HEK293 (cell line): ENCODE data around the gene TRNAU1AP.
"Not testable (repeated sequence)": the region's sequence is repeated elsewhere in the genome, so short reads cannot be mapped to it uniquely, and the experiment has no call there.

Experiments used
- CTCF ChIA-PET: fragments of 350-600 bp; formaldehyde crosslinking; extraction: SDS; loops from one replicate; lab custom pipeline; 2021; ENCODE audit warnings: antibody characterized with exemption; lab: Yijun Ruan, JAX
- POLR2A ChIA-PET: fragments of 300-600 bp; formaldehyde crosslinking; extraction: SDS; loops from one replicate; lab custom pipeline; 2020; ENCODE audit warnings: antibody characterized with exemption, inconsistent platforms; lab: Yijun Ruan, JAX
- H3K27ac ChIP-seq: fragments of 200-500 bp; sonication (Bioruptor generic); 2 replicates; pipeline ENCODE4 v1.5.1; 2014; ENCODE audit warnings: low read depth, low read length, control low read depth, inconsistent platforms; ENCODE audit errors: extremely low read depth
- H3K36me3 ChIP-seq, 2 experiments: fragments of 200-500 bp in 1 of 2; sonication (Bioruptor generic) in 1 of 2; 1 replicate in 1 of 2; 2 replicates in 1 of 2; pipeline ENCODE4 v1.5.1; 2014 to 2017; ENCODE audit warnings: inconsistent platforms in 2 of 2, low read length in 2 of 2; ENCODE audit not compliant: control insufficient read depth in 2 of 2, insufficient read depth in 1 of 2
- H3K4me1 ChIP-seq: fragments of 200-500 bp; sonication (Bioruptor generic); 2 replicates; pipeline ENCODE4 v1.5.1; 2014; ENCODE audit warnings: mild to moderate bottlenecking, low read length, inconsistent platforms; ENCODE audit not compliant: control insufficient read depth, insufficient read depth
- H3K4me3 ChIP-seq: 2 replicates; pipeline ENCODE4 v1.5.1; 2011; ENCODE audit warnings: low read depth, mild to moderate bottlenecking, control low read depth, low read length, moderate library complexity
- H3K9me3 ChIP-seq: fragments of 200-500 bp; sonication (Bioruptor generic); 2 replicates; pipeline ENCODE4 v1.5.1; 2014; ENCODE audit warnings: low read depth, low read length, inconsistent platforms; ENCODE audit not compliant: control insufficient read depth, insufficient read depth
- BCL11B ChIP-seq: fragments of 450-650 bp; formaldehyde crosslinking; IDR thresholded peaks from 2 replicates; pipeline ENCODE4 v1.5.1; 2016; ENCODE audit warnings: low read depth, missing biosample characterization, missing genetic modification characterization
- HOXD13 ChIP-seq: sonication (generic); formaldehyde crosslinking; IDR thresholded peaks from 2 replicates; pipeline ENCODE4 v1.8.0; 2022; ENCODE audit warnings: missing genetic modification reagents, borderline replicate concordance
- KLF10 ChIP-seq: fragments of 450-650 bp; IDR thresholded peaks from 2 replicates; pipeline ENCODE4 v1.5.1; 2018; ENCODE audit warnings: missing biosample characterization, mild to moderate bottlenecking, missing genetic modification characterization
- KLF16 ChIP-seq: fragments of 450-650 bp; formaldehyde crosslinking; IDR thresholded peaks from 2 replicates; pipeline ENCODE4 v1.5.1; 2017; ENCODE audit warnings: missing biosample characterization, missing genetic modification characterization
- KLF8 ChIP-seq: fragments of 450-650 bp; formaldehyde crosslinking; IDR thresholded peaks from 2 replicates; pipeline ENCODE4 v1.5.1; 2016; ENCODE audit warnings: missing biosample characterization, missing genetic modification characterization
- ZBTB48 ChIP-seq: fragments of 450-650 bp; formaldehyde crosslinking; IDR thresholded peaks from 2 replicates; pipeline ENCODE4 v1.5.1; 2016; ENCODE audit warnings: missing biosample characterization, missing genetic modification characterization
- ZFP37 ChIP-seq: fragments of 450-650 bp; formaldehyde crosslinking; IDR thresholded peaks from 2 replicates; pipeline ENCODE4 v1.5.1; 2016; ENCODE audit warnings: missing biosample characterization, missing genetic modification characterization
- ZFP41 ChIP-seq: fragments of 450-650 bp; formaldehyde crosslinking; IDR thresholded peaks from 2 replicates; pipeline ENCODE4 v1.5.1; 2016; ENCODE audit warnings: missing biosample characterization, missing genetic modification characterization, borderline replicate concordance
- ZNF302 ChIP-seq: fragments of 450-650 bp; formaldehyde crosslinking; IDR thresholded peaks from 2 replicates; pipeline ENCODE4 v1.5.1; 2016; ENCODE audit warnings: missing biosample characterization, missing genetic modification characterization, low read depth
- ZNF600 ChIP-seq: fragments of 450-650 bp; formaldehyde crosslinking; IDR thresholded peaks from 2 replicates; pipeline ENCODE4 v1.5.1; 2016; ENCODE audit warnings: missing biosample characterization, missing genetic modification characterization
- ZNF629 ChIP-seq: fragments of 450-650 bp; formaldehyde crosslinking; IDR thresholded peaks from 2 replicates; pipeline ENCODE4 v1.5.1; 2017; ENCODE audit warnings: missing biosample characterization, missing genetic modification characterization
- ZNF791 ChIP-seq: fragments of 450-650 bp; formaldehyde crosslinking; IDR thresholded peaks from 2 replicates; pipeline ENCODE4 v1.5.1; 2016; ENCODE audit warnings: missing biosample characterization, missing genetic modification characterization
- ZSCAN16 ChIP-seq: fragments of 450-650 bp; formaldehyde crosslinking; IDR thresholded peaks from 2 replicates; pipeline ENCODE4 v1.5.1; 2016; ENCODE audit warnings: missing biosample characterization, missing genetic modification characterization
- TF ChIP-seq, protein P1 (sequence below): fragments of 450-650 bp; formaldehyde crosslinking; IDR thresholded peaks from 2 replicates; pipeline ENCODE4 v1.5.1; 2016; ENCODE audit warnings: missing biosample characterization, missing genetic modification characterization
- TF ChIP-seq, protein P2 (sequence below): fragments of 450-650 bp; formaldehyde crosslinking; IDR thresholded peaks from 2 replicates; pipeline ENCODE4 v1.5.1; 2016; ENCODE audit warnings: missing biosample characterization, missing genetic modification characterization, borderline replicate concordance
- TF ChIP-seq, protein P3 (sequence below): fragments of 450-650 bp; formaldehyde crosslinking; IDR thresholded peaks from 2 replicates; pipeline ENCODE4 v1.5.1; 2016; ENCODE audit warnings: missing biosample characterization, missing genetic modification characterization

The TRNAU1AP gene

DNA sequence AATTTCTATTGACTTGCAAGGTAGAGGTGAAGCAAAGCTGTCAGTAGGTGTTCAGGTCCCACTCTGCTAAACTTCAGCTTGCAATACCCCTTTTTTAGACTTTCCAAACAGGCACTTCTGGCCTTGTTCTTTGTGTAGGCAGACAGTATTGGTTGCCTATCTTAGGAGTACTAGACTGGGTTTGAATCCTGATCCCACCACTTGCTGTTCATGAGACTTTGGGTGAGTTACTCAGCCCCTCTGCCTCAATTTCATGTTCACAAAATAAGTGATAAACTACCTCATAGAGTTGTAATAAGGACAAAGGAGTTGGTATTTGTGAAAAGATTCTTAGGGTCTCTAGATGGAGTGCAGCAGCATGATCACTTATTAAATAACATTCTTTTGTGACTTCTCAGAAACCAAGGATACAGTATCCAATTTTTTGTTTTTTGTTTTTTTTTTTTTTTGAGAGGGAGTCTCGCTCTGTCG is 41.9 kb upstream of the TRNAU1AP start (continued):
- TF ChIP-seq ZNF791 (tag by site-specific recombination), result no peak
- TF ChIP-seq, protein P1, sequence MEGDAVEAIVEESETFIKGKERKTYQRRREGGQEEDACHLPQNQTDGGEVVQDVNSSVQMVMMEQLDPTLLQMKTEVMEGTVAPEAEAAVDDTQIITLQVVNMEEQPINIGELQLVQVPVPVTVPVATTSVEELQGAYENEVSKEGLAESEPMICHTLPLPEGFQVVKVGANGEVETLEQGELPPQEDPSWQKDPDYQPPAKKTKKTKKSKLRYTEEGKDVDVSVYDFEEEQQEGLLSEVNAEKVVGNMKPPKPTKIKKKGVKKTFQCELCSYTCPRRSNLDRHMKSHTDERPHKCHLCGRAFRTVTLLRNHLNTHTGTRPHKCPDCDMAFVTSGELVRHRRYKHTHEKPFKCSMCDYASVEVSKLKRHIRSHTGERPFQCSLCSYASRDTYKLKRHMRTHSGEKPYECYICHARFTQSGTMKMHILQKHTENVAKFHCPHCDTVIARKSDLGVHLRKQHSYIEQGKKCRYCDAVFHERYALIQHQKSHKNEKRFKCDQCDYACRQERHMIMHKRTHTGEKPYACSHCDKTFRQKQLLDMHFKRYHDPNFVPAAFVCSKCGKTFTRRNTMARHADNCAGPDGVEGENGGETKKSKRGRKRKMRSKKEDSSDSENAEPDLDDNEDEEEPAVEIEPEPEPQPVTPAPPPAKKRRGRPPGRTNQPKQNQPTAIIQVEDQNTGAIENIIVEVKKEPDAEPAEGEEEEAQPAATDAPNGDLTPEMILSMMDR (tag by site-specific recombination), result no peak

DNA sequence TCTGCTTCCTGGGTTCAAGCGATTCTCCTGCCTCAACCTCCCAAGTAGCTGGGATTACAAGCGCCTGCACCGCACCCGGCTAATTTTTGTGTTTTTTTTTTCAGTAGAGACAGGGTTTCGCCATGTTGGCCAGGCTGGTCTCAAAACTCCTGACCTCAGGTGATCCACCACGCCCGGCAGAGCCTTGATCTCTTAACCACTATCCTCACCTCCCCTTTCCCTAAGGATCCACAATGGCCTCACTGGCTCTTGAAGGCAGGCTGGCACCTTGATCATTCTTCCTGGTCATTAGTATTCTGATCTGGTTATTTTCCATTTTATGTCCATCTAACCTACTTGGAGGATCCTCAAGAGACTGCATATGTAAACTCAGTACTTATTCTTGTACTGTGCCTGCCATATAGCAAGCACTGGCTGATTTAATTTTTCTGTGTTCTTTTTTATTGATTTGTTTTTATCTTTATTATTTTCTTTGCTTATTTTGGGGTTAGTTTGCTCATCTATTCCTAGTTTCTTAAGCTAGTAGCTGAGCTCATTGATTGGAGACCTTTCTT is 40.8 kb upstream of the TRNAU1AP start:
- POLR2A ChIA-PET, result interaction anchor here (0.7 to 3.4 kb wide), 4 partner anchors 10 to 746 kb away, joined by 3 to 32 read pairs (median 4); no protein-coding TSS in a partner anchor
- H3K4me1 ChIP-seq, result no peaks in the 10 kb centered on the region; the same call in 1 of the 2 replicates
- TF ChIP-seq ZNF629 (tag by site-specific recombination) (no peak), ZNF302 (tag by site-specific recombination) (no peak), KLF16 (tag by site-specific recombination) (no peak), ZBTB48 (tag by site-specific recombination) (no peak), ZFP41 (tag by site-specific recombination) (no peak), ZNF600 (tag by site-specific recombination) (no peak), ZSCAN16 (tag by site-specific recombination) (no peak), KLF8 (tag by site-specific recombination) (no peak)
- TF ChIP-seq, all 188 proteins: peak for 0
- Histone ChIP-seq H3K27ac (no peak overlapping the region), H3K36me3 (peaks cover 15 to 73% of the 10 kb centered on the region in 2 experiments; a peak in 2 of 3 replicates), H3K9me3 (no peaks in the 10 kb centered on the region), H3K4me3 (no peak overlapping the region)
- CTCF ChIA-PET, result no interaction called here

DNA sequence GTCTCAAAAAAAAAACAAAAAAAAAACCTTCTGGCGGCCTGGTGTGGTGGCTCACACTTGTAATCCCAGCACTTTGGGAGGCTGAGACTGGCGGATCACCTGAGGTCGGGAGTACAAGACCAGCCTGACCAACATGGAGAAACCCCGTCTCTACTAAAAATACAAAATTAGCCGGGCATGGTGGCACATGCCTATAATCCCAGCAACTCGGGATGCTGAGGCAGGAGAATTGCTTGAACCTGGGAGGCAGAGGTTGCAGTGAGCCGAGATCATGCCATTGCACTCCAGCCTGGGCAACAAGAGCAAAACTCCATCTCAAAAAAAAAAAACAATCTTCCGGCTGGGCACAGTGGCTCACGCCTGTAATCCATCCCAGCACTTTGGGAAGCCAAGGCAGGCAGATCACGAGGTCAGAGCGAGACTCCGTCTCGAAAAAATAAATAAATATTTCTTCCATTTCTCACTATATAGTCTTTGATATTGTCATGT is 38.4 kb upstream of the TRNAU1AP start:
- POLR2A ChIA-PET, result interaction anchor here (0.7 to 5.7 kb wide), 5 partner anchors 8 to 266 kb away, joined by 3 to 34 read pairs (median 30); partner anchors contain the start of gene RCC1
- H3K4me3 ChIP-seq, H3K27ac ChIP-seq, H3K9me3 ChIP-seq, CTCF ChIA-PET, H3K4me1 ChIP-seq: not testable (repeated sequence)
- TF ChIP-seq KLF16 (tag by site-specific recombination), result 0 out of 2 replicates have a peak, but pooled peaks have one; percentile 11
- 0 out of 2 replicates have a peak, but pooled peaks have one; percentile 24 for TF ChIP-seq BCL11B (tag by site-specific recombination)
- peak; percentile 84 for TF ChIP-seq ZNF600 (tag by site-specific recombination)
- peaks cover 5 to 50% of the 10 kb centered on the region in 2 experiments; a peak in 2 of 3 replicates for H3K36me3 ChIP-seq

DNA sequence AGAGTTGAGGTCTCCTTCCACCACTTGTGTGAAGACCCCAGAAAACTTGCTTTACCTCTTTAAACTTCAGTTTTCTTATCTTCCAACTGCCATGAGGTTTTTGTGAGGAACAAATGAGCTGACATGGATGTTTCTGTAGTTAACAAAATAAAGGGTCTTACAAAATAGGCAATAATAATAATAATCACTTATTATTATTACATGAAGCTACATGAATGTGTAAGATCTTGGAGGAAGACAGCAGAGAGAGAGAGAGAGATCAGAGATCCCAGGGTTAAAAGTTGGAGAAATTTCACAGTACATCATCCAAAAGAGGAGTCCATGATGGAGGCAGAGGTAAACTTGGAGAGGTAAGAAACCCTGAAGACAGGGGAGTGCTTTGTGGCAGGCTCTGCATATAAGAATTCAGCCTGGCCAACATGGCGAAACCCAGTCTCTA is 36.3 kb upstream of the TRNAU1AP start:
- TF ChIP-seq, protein P2, sequence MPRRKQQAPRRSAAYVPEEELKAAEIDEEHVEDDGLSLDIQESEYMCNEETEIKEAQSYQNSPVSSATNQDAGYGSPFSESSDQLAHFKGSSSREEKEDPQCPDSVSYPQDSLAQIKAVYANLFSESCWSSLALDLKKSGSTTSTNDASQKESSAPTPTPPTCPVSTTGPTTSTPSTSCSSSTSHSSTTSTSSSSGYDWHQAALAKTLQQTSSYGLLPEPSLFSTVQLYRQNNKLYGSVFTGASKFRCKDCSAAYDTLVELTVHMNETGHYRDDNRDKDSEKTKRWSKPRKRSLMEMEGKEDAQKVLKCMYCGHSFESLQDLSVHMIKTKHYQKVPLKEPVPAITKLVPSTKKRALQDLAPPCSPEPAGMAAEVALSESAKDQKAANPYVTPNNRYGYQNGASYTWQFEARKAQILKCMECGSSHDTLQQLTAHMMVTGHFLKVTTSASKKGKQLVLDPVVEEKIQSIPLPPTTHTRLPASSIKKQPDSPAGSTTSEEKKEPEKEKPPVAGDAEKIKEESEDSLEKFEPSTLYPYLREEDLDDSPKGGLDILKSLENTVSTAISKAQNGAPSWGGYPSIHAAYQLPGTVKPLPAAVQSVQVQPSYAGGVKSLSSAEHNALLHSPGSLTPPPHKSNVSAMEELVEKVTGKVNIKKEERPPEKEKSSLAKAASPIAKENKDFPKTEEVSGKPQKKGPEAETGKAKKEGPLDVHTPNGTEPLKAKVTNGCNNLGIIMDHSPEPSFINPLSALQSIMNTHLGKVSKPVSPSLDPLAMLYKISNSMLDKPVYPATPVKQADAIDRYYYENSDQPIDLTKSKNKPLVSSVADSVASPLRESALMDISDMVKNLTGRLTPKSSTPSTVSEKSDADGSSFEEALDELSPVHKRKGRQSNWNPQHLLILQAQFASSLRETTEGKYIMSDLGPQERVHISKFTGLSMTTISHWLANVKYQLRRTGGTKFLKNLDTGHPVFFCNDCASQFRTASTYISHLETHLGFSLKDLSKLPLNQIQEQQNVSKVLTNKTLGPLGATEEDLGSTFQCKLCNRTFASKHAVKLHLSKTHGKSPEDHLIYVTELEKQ (tag by site-specific recombination), result no peak
- TF ChIP-seq KLF10 (tag by site-specific recombination) (0 out of 2 replicates have a peak, but pooled peaks have one; percentile 19), ZFP37 (no peak), ZBTB48 (tag by site-specific recombination) (no peak), HOXD13 (CRISPR knock-in tag) (no peak)
- TF ChIP-seq, protein P3, sequence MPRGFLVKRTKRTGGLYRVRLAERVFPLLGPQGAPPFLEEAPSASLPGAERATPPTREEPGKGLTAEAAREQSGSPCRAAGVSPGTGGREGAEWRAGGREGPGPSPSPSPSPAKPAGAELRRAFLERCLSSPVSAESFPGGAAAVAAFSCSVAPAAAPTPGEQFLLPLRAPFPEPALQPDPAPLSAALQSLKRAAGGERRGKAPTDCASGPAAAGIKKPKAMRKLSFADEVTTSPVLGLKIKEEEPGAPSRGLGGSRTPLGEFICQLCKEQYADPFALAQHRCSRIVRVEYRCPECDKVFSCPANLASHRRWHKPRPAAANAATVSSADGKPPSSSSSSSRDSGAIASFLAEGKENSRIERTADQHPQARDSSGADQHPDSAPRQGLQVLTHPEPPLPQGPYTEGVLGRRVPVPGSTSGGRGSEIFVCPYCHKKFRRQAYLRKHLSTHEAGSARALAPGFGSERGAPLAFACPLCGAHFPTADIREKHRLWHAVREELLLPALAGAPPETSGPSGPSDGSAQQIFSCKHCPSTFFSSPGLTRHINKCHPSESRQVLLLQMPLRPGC (tag by site-specific recombination), result no peak
- CTCF ChIA-PET, result interaction anchor here (0.6 to 1.4 kb wide), 5 partner anchors 11 to 277 kb away, joined by 3 to 4 read pairs (median 3); partner anchors contain the start of gene RCC1
- Histone ChIP-seq H3K27ac (no peak overlapping the region), H3K4me3 (no peak overlapping the region), H3K4me1 (no peaks in the 10 kb centered on the region), H3K9me3 (no peaks in the 10 kb centered on the region), H3K36me3 (peaks cover 5 to 42% of the 10 kb centered on the region in 2 experiments; a peak in 2 of 3 replicates)
- POLR2A ChIA-PET, result interaction anchor here (0.7 to 5.7 kb wide), 4 partner anchors 10 to 65 kb away, joined by 3 to 34 read pairs (median 16); partner anchors contain the start of gene RCC1
